SK-N-SH treated with all-trans-retinoic acid at 6 μM for 48 hours (cell line): ENCODE measurements around the gene KLHL33.

ENCODE experiments used
- ARNTL ChIP-seq: fragments of 450-650 bp; formaldehyde crosslinking; IDR thresholded peaks from 2 replicates; pipeline ENCODE4 v1.5.0; 2020; ENCODE audit warnings: low read depth, mild to moderate bottlenecking, moderate library complexity, borderline replicate concordance
- PATZ1 ChIP-seq: fragments of 250-450 bp; sonication (Bioruptor Pico); IDR thresholded peaks from 2 replicates; pipeline ENCODE4 v1.8.0; 2020; ENCODE audit warnings: mild to moderate bottlenecking, moderate library complexity, borderline replicate concordance
- RARB ChIP-seq: fragments of 250-450 bp; sonication (Bioruptor Pico); IDR thresholded peaks from 2 replicates; pipeline ENCODE4 v1.8.0; 2021; ENCODE audit warnings: mild to moderate bottlenecking, moderate library complexity
- TOX ChIP-seq: fragments of 250-450 bp; sonication (Bioruptor Pico); IDR thresholded peaks from 2 replicates; pipeline ENCODE4 v1.8.0; 2021; ENCODE audit warnings: mild to moderate bottlenecking, moderate library complexity, borderline replicate concordance
- ZC3H10 ChIP-seq: fragments of 250-450 bp; sonication (Bioruptor Pico); IDR thresholded peaks from 2 replicates; pipeline ENCODE4 v1.5.1; 2021; ENCODE audit warnings: mild to moderate bottlenecking, moderate library complexity
- ZFP30 ChIP-seq: fragments of 450-650 bp; formaldehyde crosslinking; IDR thresholded peaks from 2 replicates; pipeline ENCODE4 v1.5.0; 2022; ENCODE audit warnings: mild to moderate bottlenecking, moderate library complexity
- ZNF8 ChIP-seq: fragments of 450-650 bp; formaldehyde crosslinking; IDR thresholded peaks from 2 replicates; pipeline ENCODE4 v1.5.0; 2020; ENCODE audit warnings: mild to moderate bottlenecking, moderate library complexity

- TF ChIP-seq TOX (CRISPR knock-in tag): no peak
- no peak for TF ChIP-seq ZNF8
- TF ChIP-seq PATZ1 (CRISPR knock-in tag): no peak
- TF ChIP-seq ARNTL (CRISPR knock-in tag): no peak
- TF ChIP-seq ZFP30: no peak
- no peak for TF ChIP-seq ZC3H10 (CRISPR knock-in tag)
- TF ChIP-seq RARB (CRISPR knock-in tag): no peak
These were observed 18.4 kb downstream of the KLHL33 start for GRCh38 chr14:20417250-20418186.
